Fibroblast of the conjunctiva (primary cell): ENCODE data around the gene DNAJC28.
"Not testable (repeated sequence)": the region's sequence is repeated elsewhere in the genome, so short reads cannot be mapped to it uniquely, and the experiment has no call there.

Experiments
- DNase-seq: peaks from one replicate; pipeline ENCODE4 v3.0.0-alpha.2; 2010; ENCODE audit warnings: low read depth

DNAJC28 gene

GRCh38 chr21:33481314-33481943, 10.1 kb downstream of the DNAJC28 start:
- no peak for DNase-seq

DNA sequence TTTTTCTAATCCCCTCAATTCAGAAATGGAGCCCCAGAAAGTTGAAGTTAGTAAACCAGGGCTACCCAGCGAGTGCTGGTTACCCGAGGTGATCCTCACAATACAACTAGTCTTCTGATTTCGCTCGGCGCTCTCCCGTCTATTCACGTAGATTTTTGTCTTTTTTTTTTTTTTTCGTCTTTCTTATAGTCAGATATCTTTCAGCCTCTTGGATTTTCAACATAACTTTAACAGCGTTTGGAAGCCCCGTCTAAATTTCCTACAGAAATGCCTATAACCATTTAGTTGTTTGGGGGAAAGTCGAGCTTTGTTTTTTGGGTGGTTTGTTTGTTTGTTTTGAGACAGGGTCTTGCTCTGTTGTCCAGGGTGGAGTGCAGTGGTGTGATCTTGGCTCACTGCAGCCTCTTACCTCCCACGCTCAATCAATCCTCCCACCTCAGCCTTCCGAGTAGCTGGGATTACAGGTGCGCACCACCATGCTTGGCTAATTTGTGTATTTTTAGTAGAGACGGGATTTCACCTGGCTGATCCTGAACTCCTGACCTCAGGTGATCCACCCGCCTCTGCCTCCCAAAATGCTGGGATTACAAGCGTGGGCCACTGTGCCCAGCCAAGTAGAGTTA, 10.9 kb downstream of the DNAJC28 start:
- no peak for DNase-seq

GRCh38 chr21:33479679-33480480, 11.6 kb downstream of the DNAJC28 start, which contains the start of gene TMEM50B:
Gene TMEM50B (minus strand): TSS chr21:33479974. CDS start chr21:33468885, 11,089 bp downstream.
- peak; percentile 91 for DNase-seq

DNA sequence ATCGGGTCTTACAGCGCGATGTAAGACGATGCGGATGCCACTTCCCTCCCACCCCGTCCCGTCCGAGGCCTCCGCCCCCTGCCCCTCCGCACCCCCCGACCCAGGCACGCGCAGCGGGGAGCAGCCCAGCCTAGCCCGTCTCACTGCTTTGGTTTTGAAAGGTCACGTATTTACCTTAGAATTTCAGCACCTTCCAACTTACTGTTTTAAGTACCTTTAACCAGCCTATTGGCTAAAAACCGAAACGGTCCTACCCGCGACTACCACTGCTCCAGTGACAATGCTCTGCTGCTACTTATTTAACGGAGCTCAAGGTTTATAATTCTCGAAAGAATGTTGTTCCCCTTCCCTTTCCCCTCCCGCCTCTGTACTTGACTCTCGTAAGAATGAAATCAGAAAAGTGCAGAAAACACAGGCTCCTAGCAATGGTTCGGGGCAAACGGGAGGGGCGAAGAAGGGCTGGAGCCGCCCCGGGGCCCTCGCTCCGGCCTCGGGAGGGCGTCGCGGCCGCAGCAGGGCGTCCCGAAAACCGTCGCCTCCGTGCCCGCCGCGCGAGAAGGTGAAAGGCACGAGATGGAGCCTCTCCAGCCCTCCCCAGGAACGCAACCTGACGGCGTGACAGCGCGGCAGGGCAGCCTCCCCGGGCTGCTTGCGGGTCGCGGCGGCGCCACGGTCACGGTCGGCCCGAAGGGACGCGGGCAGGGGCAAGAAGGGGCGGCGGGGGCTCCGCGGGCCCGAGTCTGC, 12.4 kb downstream of the DNAJC28 start:
- no peak for DNase-seq

GRCh38 chr21:33478182-33478581, 13.3 kb downstream of the DNAJC28 start:
- no peak for DNase-seq

DNA sequence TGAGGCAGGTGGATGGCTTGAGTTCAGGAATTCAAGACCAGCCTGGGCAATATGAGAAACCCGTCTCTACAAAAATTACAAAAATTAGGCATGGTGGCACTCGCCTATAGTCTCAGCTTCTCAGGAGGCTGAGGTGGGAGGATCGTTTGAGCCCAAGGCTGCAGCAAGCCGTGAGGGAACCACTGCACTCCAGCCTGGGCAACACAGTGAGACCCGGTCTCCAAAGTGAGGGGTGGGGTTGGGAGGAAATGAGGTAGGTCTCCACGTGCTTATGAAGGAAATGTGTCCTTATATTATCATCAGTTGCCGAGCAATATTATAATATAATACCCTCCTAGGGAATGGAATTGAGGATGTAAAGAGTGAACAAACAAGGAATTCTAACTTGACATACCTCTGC, 14.4 kb downstream of the DNAJC28 start:
- DNase-seq = no peak

DNA sequence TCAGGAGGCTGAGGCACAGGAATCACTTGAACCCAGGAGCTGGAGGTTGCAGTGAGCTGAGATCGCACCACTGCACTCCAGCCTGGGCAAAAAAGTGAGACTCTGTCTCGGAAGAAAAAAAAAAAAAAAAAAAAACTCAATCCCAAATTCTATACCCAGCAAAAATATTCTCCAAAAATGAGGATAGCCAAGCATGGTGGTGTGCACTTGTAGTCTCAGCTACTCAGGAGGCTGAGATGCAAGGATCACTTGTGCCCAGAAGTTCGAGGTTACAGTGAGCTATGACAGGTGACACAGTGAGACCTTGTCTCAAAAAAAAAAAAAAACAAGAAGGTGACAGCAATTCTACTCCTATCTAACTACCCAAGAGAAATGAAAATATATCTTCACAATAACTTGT, 18.2 kb downstream of the DNAJC28 start:
- DNase-seq = no peak

GRCh38 chr21:33470701-33471100, 20.8 kb downstream of the DNAJC28 start:
- no peak for DNase-seq

DNA sequence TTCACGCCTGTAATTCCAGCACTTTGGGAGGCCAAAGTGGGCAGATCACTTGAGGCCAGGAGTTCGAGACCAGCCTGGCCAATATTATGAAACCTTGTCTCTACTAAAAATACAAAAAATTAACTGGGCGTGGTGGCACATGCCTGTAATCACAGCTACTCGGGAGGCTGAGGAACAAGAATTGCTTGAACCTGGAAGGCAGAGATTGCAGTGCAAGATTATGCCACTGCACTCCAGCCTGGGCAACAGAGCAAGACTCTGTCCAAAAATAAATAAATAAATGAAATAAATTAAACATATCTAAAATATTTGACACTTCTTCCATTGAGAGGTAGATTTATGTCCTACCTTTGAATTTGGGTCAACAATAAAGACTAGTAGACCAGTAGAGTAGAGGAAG, 22.3 kb downstream of the DNAJC28 start:
- not testable (repeated sequence) for DNase-seq

DNA sequence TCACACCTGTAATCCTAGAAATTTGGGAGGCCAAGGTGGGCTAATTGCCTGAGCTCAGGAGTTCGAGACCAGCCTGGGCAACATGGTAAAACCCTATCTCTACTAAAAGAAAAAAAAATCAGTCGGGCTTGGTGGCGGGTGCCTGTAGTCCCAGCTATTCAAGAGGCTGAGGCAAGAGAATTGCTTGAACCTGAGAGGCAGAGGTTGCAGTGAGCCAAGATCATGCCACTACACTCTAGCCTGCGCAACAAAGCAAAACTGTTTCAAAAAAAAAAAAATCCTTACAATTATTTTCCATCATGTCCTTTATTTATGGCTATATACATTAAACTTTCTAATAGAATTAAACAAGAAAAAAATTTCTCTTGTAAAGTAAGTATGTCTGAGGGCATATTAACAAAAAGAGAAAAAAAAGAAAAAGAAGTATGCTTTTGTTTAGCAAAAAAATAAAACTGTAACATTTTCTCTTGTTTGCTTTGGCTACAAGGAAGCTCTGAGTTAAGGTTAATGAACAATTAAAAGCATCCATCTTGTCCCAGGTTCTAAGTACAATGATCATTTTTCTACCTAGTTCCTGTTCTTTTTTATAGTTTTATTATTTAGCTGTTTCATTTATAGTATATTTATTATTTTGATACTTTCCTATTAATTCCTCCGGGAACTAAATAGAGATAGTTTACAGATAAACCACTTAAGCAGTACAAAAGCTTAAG, 29.8 kb downstream of the DNAJC28 start:
- DNase-seq = no peak

- DNase-seq = no peak
Observed at GRCh38 chr21:33458861-33459260, 32.7 kb downstream of the DNAJC28 start.

DNA sequence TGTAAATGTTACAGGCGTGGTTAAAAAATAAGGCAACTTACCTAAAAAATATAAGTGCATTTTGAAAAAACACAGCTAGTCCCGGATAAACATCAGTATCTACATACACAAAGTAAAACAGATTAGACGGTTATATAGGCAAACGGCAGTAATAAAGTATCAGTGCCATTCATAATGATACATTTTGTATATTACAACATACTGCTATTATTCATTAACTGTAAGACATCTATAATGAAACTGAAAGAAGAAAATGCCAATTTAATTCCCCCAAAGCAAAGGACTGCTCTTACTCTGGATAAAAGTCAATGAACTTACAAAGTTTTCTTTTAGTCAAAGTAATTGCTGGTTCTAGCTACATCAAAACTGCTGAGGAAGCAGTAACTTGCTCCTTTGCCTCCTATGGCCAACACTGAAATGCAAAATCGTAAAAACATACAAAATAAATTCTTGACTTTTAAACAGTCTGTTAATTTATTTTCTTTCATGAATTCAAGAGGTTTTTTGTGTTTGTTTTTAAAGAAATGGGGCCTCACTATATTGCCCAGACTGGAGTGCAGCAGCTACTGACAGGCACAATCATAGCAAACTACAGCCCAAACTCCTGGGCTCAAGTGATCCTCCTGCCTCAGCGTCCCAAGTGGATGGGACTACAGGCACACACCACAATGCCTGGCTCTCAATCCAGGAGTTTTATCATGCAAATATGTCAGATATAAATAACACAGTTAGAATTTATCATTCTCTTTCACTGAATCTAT, 35.6 kb downstream of the DNAJC28 start:
- no peak for DNase-seq

GRCh38 chr21:33452362-33452761, 39.2 kb downstream of the DNAJC28 start:
- no peak for DNase-seq

- DNase-seq = no peak
Observed at GRCh38 chr21:33451634-33452071, 39.9 kb downstream of the DNAJC28 start.

GRCh38 chr21:33449616-33450015, 41.9 kb downstream of the DNAJC28 start:
- DNase-seq = no peak

DNA sequence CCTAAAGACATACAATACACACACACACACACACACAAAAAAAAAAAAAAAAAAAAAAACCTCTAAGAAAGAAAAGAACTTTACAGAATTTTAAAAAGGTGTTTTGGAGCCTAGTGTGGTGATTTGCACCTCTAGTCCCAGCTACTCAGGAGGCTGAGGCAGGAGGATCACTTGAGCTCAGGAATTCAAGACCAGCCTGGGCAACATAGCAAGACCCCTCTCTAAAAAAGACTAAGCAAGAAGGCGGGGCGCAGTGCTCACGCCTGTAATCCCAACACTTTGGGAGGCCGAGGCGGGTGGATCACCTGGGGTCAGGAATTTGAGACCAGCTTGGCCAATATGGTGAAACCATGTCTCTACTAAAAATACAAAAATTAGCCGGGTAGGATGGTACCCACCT, 44.9 kb downstream of the DNAJC28 start:
- not testable (repeated sequence) for DNase-seq

- no peak for DNase-seq
Observed at GRCh38 chr21:33444499-33444898, 47.0 kb downstream of the DNAJC28 start.

DNA sequence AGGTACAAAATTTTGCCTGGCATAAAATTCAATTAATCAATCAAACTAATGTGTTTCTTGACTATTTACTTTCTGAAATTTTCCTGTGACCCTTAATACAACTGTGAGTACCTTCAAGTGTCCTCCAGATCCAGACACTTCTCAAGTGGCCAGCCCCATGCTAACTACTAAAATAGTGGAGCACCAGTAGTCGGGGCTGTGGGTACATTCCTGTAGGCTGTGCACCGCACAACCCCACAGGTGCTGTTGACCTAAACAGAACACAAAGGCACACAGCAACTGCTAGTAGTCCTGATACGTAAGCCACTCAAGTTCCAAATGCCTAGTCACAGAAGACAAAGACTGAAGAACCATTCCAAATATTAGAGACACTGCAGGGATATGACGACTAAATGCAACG, 48.3 kb downstream of the DNAJC28 start:
- DNase-seq = no peak

DNA sequence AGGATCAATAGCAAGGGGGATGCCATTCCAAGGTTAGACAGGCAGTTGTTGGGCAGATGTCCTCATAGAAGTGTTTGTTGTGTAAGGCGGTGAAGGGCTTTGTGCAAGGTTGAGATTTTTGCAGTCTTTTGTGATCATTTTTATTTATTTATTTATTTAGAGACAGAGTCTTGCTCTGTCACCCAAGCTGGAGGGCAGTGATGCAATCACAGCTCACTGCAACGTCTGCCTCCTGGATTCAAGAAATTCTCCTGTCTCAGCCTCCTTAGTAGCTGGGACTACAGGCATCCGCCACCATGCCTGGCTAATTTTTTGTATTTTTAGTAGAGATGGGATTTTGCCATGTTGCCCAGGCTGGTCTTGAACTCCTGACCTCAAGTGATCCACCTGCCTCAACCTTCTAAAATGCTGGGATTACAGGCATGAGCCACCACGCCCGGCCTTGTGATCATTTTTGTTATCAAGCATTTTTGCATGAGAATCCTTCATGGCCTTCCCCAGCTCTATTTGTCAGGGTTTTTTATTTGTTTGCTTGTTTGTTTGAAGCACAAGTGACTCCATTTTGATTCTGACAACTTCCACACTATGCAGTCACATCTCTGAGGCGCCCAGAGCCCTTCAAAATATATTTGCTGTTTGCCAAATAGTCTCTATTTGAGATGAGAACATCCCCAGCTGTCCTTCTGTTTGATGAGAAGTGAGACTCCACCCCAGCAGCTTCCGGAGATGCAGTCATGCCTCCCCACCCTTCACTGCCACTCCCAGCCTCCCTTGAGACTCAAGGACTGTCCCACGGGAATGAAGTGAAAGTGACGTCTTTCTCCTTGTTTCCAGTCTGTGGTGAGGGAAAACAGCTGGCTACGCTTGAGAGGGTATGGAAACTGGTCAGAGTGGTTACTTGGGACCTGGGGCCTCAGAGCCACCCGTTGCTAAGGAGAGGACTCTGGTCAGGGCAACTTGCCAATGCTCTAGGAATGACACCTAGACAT, 49.7 kb downstream of the DNAJC28 start:
- no peak for DNase-seq
